Measurements from ENCODE around the gene SLC6A15. TPM values are rescaled to one million over a fixed set of nuclear protein-coding genes. Genes with fewer than 3 reads are reported as not detected.

Gene SLC6A15
- polyA plus RNA-seq, 1 of the 3 experiments (the other 2 are of a cell fraction), result 0.76 TPM

DNA sequence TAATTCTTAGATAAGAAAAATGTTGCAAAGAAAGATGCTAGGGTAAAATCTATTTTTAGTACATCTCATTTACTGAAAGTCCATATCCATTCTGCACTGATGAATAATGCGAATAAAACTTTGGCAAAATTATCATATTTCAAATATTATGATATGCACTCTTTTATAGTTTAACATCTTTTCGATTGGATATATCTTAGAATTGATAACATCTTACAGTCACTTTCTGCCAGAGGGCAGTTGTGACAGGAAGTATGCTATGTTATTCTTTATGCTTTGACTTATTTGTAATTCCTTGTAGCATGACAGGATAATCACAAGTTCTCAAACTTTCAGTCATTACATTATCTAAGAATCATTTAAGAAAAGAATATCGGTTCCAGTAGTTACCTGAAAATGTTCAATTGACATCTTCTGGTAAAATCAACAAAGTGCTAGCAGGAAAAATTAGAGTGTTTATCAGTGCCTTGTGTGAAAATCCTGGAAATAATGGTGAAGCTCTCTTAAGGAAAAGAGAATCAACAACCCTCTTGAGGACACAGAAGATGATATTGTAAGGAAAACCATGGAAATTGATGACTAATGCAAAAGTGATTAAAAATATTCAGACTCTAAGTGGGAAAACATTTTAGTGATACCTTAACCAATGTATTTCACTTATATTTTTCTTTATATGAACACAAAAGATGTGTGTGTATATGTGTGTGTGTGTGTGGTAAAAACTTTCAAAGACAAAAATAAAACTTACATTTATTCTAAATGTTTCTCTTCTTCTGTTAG is 95.5 kb downstream of the SLC6A15 start:
- Histone ChIP-seq H3F3A (replicated peaks; ENCODE audit: insufficient read depth) (peaks cover 22% of the 10 kb centered on the region), H3K4me3 (ENCODE audit: low read depth in 2 of 2, low read length in 1 of 2) (no peak overlapping the region), H3K36me3 (replicated peaks in 1 of 2; ENCODE audit: control insufficient read depth in 1 of 2, insufficient read depth in 2 of 2, low read length in 1 of 2) (no peaks in the 10 kb centered on the region), H3K4me2 (no peak overlapping the region), H4K20me1 (ENCODE audit: insufficient read depth) (no peaks in the 10 kb centered on the region), H3K9ac (no peak overlapping the region), H3K9me2 (no peaks in the 10 kb centered on the region), H3K9me3 (no peaks in the 10 kb centered on the region), H3K27ac (ENCODE audit: low read depth in 2 of 2, low read length in 1 of 2) (peak overlapping the region in 1 of 2 experiments; percentile 3; a peak in 2 of 4 replicates), H3K4me1 (ENCODE audit: control insufficient read depth in 1 of 2, insufficient read depth in 2 of 2, low read depth in 1 of 2, low read length in 1 of 2) (no peaks in the 10 kb centered on the region; a peak in 1 of 4 replicates), H3K27me3 (ENCODE audit: insufficient read depth) (no peaks in the 10 kb centered on the region), H2AFZ (ENCODE audit: low read depth) (no peak overlapping the region), H3K79me2 (ENCODE audit: insufficient read depth) (no peaks in the 10 kb centered on the region)
- ChIA-PET POLR2A (no interaction called here), CTCF (no interaction called here)
- 64% methylated on average over 3 of the region's 3 CpGs for WGBS (ENCODE audit: low lambda C conversion rate)
- no peak for DNase-seq
- TF ChIP-seq RAD21 (IDR thresholded peaks at IDR 0.05; ENCODE audit: low read length), result no peak
- no peak for TF ChIP-seq CHD2 (IDR thresholded peaks at IDR 0.05; ENCODE audit: low read length, partially characterized antibody)
- TF ChIP-seq TCF12 (IDR thresholded peaks at IDR 0.05), result no peak
- no peak for TF ChIP-seq SMC3 (IDR thresholded peaks at IDR 0.05; ENCODE audit: low read depth, low read length)
- 0 out of 2 replicates have a peak, but pooled peaks have one; percentile 14 for TF ChIP-seq JUND (IDR thresholded peaks at IDR 0.05)
- TF ChIP-seq FOSL2 (IDR thresholded peaks at IDR 0.05; ENCODE audit: borderline replicate concordance, low read depth), result no peak
- no peak for TF ChIP-seq TEAD4 (IDR thresholded peaks at IDR 0.05; ENCODE audit: borderline replicate concordance, insufficient read depth)

DNA sequence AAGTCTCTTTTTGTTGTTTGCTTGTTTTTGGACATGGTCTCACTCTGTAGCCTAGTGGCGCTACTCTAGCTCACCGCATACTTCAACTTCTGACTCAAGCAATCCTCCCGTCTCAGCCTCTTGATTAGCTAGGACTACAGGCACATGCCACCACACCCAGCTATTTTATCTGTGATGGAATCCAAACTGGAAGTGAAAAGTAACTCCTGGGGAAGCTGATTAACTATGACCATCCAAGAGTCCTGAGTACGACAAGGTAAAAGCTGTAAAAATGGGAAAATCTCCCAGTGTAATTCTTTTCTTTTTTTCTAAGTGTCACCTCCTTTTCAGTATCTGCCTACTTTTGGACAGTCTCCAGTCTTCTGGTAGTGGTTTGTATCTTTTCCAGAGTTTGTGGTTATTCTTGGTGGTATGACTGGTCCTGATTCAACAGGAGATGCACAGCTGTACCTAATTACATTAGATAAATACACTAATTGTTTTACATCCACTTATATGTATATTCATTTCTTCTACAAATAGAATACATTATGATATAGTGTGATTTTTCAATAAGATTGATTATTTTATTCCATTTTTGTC is 97.8 kb downstream of the SLC6A15 start:
- no peak overlapping the region for H3K4me2 ChIP-seq
- ChIA-PET CTCF (no interaction called here), POLR2A (no interaction called here)
- H3K27ac ChIP-seq (ENCODE audit: low read depth in 2 of 2, low read length in 1 of 2), result peak overlapping the region in 1 of 2 experiments; percentile 9; a peak in 1 of 4 replicates
- no peaks in the 10 kb centered on the region for H3K36me3 ChIP-seq (replicated peaks in 1 of 2; ENCODE audit: control insufficient read depth in 1 of 2, insufficient read depth in 2 of 2, low read length in 1 of 2)
- peaks cover 27% of the 10 kb centered on the region for H3F3A ChIP-seq (replicated peaks; ENCODE audit: insufficient read depth)
- H3K9ac ChIP-seq, result no peak overlapping the region
- no peak for DNase-seq
- H3K4me1 ChIP-seq (ENCODE audit: control insufficient read depth in 1 of 2, insufficient read depth in 2 of 2, low read depth in 1 of 2, low read length in 1 of 2), result no peaks in the 10 kb centered on the region; a peak in 1 of 4 replicates
- no peak overlapping the region for H3K4me3 ChIP-seq (ENCODE audit: low read depth in 2 of 2, low read length in 1 of 2)
- no peaks in the 10 kb centered on the region for H3K27me3 ChIP-seq (ENCODE audit: insufficient read depth)
- 58% methylated on average over 4 of the region's 4 CpGs for WGBS (ENCODE audit: low lambda C conversion rate)
- no peaks in the 10 kb centered on the region for H3K79me2 ChIP-seq (ENCODE audit: insufficient read depth)
- no peaks in the 10 kb centered on the region for H3K9me3 ChIP-seq
- no peaks in the 10 kb centered on the region for H3K9me2 ChIP-seq
- no peaks in the 10 kb centered on the region for H4K20me1 ChIP-seq (ENCODE audit: insufficient read depth)
- no peak overlapping the region for H2AFZ ChIP-seq (ENCODE audit: low read depth)
- TF ChIP-seq EP300 (IDR thresholded peaks at IDR 0.05; ENCODE audit: borderline replicate concordance in 1 of 2, low read depth in 1 of 2, low read length in 1 of 2), result peak in 1 of 2 experiments; percentile 77; a peak in 2 of 4 replicates
- TF ChIP-seq FOSL2 (IDR thresholded peaks at IDR 0.05; ENCODE audit: borderline replicate concordance, low read depth), result peak; percentile 47; the same call in 1 of the 2 replicates
- TF ChIP-seq POLR2AphosphoS5 (IDR thresholded peaks at IDR 0.05; ENCODE audit: low read depth, low read length), result peak; percentile 43; the same call in 1 of the 2 replicates
- peak; percentile 96 for TF ChIP-seq TCF12 (IDR thresholded peaks at IDR 0.05)
- no peak for TF ChIP-seq GABPA (IDR thresholded peaks at IDR 0.05; ENCODE audit: low read depth)
- TF ChIP-seq JUND (IDR thresholded peaks at IDR 0.05), result peak; percentile 28; the same call in 1 of the 2 replicates
- peak; percentile 79; the same call in 1 of the 2 replicates for TF ChIP-seq NFIC (IDR thresholded peaks at IDR 0.05; ENCODE audit: borderline replicate concordance)
- no peak for TF ChIP-seq RXRA (IDR thresholded peaks at IDR 0.05; ENCODE audit: borderline replicate concordance, low read depth)
- peak; percentile 60; the same call in 1 of the 2 replicates for TF ChIP-seq MEF2A (IDR thresholded peaks at IDR 0.05; ENCODE audit: borderline replicate concordance, low read depth)
- TF ChIP-seq, protein P1, sequence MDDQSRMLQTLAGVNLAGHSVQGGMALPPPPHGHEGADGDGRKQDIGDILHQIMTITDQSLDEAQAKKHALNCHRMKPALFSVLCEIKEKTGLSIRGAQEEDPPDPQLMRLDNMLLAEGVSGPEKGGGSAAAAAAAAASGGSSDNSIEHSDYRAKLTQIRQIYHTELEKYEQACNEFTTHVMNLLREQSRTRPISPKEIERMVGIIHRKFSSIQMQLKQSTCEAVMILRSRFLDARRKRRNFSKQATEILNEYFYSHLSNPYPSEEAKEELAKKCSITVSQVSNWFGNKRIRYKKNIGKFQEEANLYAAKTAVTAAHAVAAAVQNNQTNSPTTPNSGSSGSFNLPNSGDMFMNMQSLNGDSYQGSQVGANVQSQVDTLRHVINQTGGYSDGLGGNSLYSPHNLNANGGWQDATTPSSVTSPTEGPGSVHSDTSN (IDR thresholded peaks at IDR 0.05), result peak; percentile 60; the same call in 1 of the 2 replicates
- TF ChIP-seq ELF1 (IDR thresholded peaks at IDR 0.05), result no peak
